ENCODE data around the gene SORL1-AS1.

The SORL1-AS1 gene

DNA sequence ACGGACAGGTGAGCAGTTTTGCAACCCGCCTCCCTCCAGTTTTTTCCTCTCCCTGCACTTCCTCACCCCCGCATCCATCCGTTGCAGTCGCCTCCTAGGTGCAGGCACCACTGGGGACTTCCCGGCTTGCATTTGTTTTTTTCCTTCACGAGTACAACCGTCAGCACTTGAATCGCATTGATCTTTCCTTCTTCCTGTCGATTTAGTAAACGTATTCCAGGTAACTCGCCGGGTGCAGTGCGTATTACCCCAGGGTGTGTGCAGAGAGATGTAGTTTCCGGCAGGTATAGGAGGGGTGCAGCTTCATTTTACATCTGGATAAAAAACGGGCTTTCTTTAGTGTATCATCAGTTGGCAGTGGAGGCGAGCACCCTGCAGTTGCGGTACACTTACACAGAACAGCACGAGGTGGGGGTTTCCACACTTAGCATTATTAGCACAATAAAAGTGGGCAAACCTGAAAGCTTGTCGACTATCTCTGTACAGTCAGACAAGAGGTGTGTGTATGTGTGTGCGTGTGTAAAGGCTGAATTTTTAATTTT is at the start of gene SORL1-AS1:
Gene SORL1-AS1 (minus strand): TSS at position 359 of the 542 bp plus-strand sequence.
- Histone ChIP-seq H3K4me3 (ENCODE audit: insufficient read depth, low read length) (peak within 1 kb of the TSS; percentile 61), H2AFZ (ENCODE audit: low read length) (peak within 1 kb of the TSS; percentile 68), H3K4me2 (ENCODE audit: insufficient read depth, low read length) (peak within 1 kb of the TSS; percentile 63), H3K36me3 (ENCODE audit: insufficient read depth, low read length) (no peaks in the 10 kb centered on the region), H4K20me1 (ENCODE audit: insufficient read depth, low read length) (no peaks in the 10 kb centered on the region), H3K79me2 (ENCODE audit: insufficient read depth, low read length) (no peaks in the 10 kb centered on the region), H3K27me3 (ENCODE audit: insufficient read depth, low read length) (peaks cover 54% of the 10 kb centered on the region), H3K4me1 (ENCODE audit: insufficient read depth, low read length) (peaks cover 4% of the 10 kb centered on the region), H3K9me3 (ENCODE audit: low read depth, low read length) (no peaks in the 10 kb centered on the region), H3K27ac (ENCODE audit: low read depth, low read length) (no peak within 1 kb of the TSS)
- DNase-seq (ENCODE audit: insufficient read length, low spot score, missing footprints) = no peak
- no peak for TF ChIP-seq CTCF (IDR thresholded peaks at IDR 0.05; ENCODE audit: extremely low read depth, low read depth, low read length)

- no peak overlapping the region for H3K4me2 ChIP-seq (ENCODE audit: insufficient read depth, low read length)
- no peaks in the 10 kb centered on the region for H3K9me3 ChIP-seq (ENCODE audit: low read depth, low read length)
- H3K4me3 ChIP-seq (ENCODE audit: insufficient read depth, low read length) = no peak overlapping the region
- DNase-seq (ENCODE audit: insufficient read length, low spot score, missing footprints) = no peak
- no peaks in the 10 kb centered on the region for H3K27me3 ChIP-seq (ENCODE audit: insufficient read depth, low read length)
- H2AFZ ChIP-seq (ENCODE audit: low read length) = no peak overlapping the region
- H3K79me2 ChIP-seq (ENCODE audit: insufficient read depth, low read length) = no peaks in the 10 kb centered on the region
- no peak for TF ChIP-seq CTCF (IDR thresholded peaks at IDR 0.05; ENCODE audit: extremely low read depth, low read depth, low read length)
- H3K36me3 ChIP-seq (ENCODE audit: insufficient read depth, low read length) = no peaks in the 10 kb centered on the region
- H3K4me1 ChIP-seq (ENCODE audit: insufficient read depth, low read length) = no peaks in the 10 kb centered on the region
- no peak overlapping the region for H3K27ac ChIP-seq (ENCODE audit: low read depth, low read length)
- H4K20me1 ChIP-seq (ENCODE audit: insufficient read depth, low read length) = no peaks in the 10 kb centered on the region
Measured at GRCh38 chr11:121500717-121501116, 48.0 kb upstream of the SORL1-AS1 start.

DNA sequence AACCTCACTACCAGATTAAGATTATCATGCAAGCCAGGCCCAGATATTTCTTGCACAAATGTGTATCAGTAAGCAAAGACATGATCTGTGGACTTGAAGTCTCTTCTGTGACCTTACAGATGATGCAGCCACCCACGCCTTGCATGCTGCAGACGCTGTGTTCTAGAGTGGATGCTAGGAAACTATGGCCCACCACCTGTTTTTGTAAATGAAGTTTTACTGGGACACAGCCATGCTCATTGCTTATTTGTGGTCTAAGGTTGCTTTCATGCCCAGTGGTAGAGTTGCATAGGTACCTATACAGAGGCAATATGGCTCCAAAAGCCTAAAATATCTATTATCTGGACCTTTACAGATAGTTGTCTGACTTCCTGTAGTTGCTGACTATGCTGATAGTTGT is 47.5 kb upstream of the SORL1-AS1 start:
- Histone ChIP-seq H3K27ac (ENCODE audit: low read depth, low read length) (no peak overlapping the region), H3K4me3 (ENCODE audit: insufficient read depth, low read length) (no peak overlapping the region)

DNA sequence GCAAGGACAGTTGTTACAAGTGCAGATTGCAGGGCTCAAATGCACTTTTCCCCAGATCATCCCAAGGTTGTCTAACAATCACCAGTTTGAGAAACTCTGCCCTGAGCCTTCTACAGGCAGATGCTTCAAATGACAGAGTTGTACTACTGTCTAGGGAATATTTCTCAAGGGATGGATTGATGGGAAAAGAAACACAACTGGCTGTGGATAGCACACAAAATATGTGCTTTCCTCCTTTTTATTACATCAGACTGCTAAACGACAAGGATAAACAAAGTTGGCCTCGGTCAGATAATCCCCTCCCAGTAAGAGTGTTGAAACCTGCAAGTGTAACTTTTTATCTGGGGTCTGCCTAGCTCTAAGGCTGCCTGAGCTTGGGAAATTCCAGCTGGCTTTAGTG is 46.6 kb upstream of the SORL1-AS1 start:
- H4K20me1 ChIP-seq (ENCODE audit: insufficient read depth, low read length) = no peaks in the 10 kb centered on the region
- no peaks in the 10 kb centered on the region for H3K4me1 ChIP-seq (ENCODE audit: insufficient read depth, low read length)
- no peaks in the 10 kb centered on the region for H3K36me3 ChIP-seq (ENCODE audit: insufficient read depth, low read length)
- TF ChIP-seq CTCF (IDR thresholded peaks at IDR 0.05; ENCODE audit: extremely low read depth, low read depth, low read length) = no peak
- peaks cover under 1% of the 10 kb centered on the region for H3K27me3 ChIP-seq (ENCODE audit: insufficient read depth, low read length)
- DNase-seq (ENCODE audit: insufficient read length, low spot score, missing footprints) = no peak
- no peak overlapping the region for H3K4me3 ChIP-seq (ENCODE audit: insufficient read depth, low read length)
- H3K27ac ChIP-seq (ENCODE audit: low read depth, low read length) = no peak overlapping the region
- no peaks in the 10 kb centered on the region for H3K9me3 ChIP-seq (ENCODE audit: low read depth, low read length)
- no peak overlapping the region for H2AFZ ChIP-seq (ENCODE audit: low read length)
- H3K4me2 ChIP-seq (ENCODE audit: insufficient read depth, low read length) = no peak overlapping the region
- H3K79me2 ChIP-seq (ENCODE audit: insufficient read depth, low read length) = no peaks in the 10 kb centered on the region

More for the DNA sequence above, 47.5 kb upstream of the SORL1-AS1 start:
- Histone ChIP-seq H3K79me2 (ENCODE audit: insufficient read depth, low read length) (no peaks in the 10 kb centered on the region), H3K36me3 (ENCODE audit: insufficient read depth, low read length) (no peaks in the 10 kb centered on the region), H3K27me3 (ENCODE audit: insufficient read depth, low read length) (no peaks in the 10 kb centered on the region), H2AFZ (ENCODE audit: low read length) (no peak overlapping the region), H3K4me2 (ENCODE audit: insufficient read depth, low read length) (no peak overlapping the region), H3K9me3 (ENCODE audit: low read depth, low read length) (no peaks in the 10 kb centered on the region), H3K4me1 (ENCODE audit: insufficient read depth, low read length) (no peaks in the 10 kb centered on the region), H4K20me1 (ENCODE audit: insufficient read depth, low read length) (no peaks in the 10 kb centered on the region)
- TF ChIP-seq CTCF (IDR thresholded peaks at IDR 0.05; ENCODE audit: extremely low read depth, low read depth, low read length) = no peak
- no peak for DNase-seq (ENCODE audit: insufficient read length, low spot score, missing footprints)

All from osteoblast (primary cell).